Ovary (tissue), 9 donors: ENCODE data around the gene LGR6. TPM values are rescaled to one million over a fixed set of nuclear protein-coding genes. Genes with fewer than 3 reads are reported as not detected.

ENCODE experiments used
- DNase-seq, 5 donors: peaks; one replicate each; pipeline ENCODE4 v3.0.0-alpha.2; 2019 to 2020
- H3K27ac ChIP-seq, 2 donors: fragments of 200-600 bp; one replicate each; pipeline versions ENCODE4 v1.5.1 to v1.8.0; 2019 to 2022
- H3K27me3 ChIP-seq: fragments of 200-600 bp; one replicate; pipeline ENCODE4 v1.8.0; 2022
- H3K36me3 ChIP-seq: fragments of 200-600 bp; sonication (generic); one replicate; pipeline ENCODE4 v1.5.1; 2019
- H3K4me1 ChIP-seq: one replicate; pipeline ENCODE4 v1.8.1; 2013; ENCODE audit warnings: mild to moderate bottlenecking, moderate library complexity; ENCODE audit not compliant: insufficient read depth
- H3K4me3 ChIP-seq: fragments of 200-600 bp; sonication (generic); one replicate; pipeline ENCODE4 v1.5.1; 2017
- H3K9me3 ChIP-seq, 2 donors: fragments of 200-600 bp in 1 of 2; sonication (generic) in 1 of 2; one replicate each; pipeline versions ENCODE4 v1.5.1 to v1.8.1; 2013 to 2019; ENCODE audit warnings: mild to moderate bottlenecking in 1 of 2, moderate library complexity in 1 of 2
- CTCF ChIP-seq, 3 donors: fragments of 450-650 bp in 2 of 3; fragments of 200-600 bp in 1 of 3; IDR thresholded peaks; one replicate each; pipeline versions ENCODE4 v1.5.1 to v1.8.0; 2016 to 2022; ENCODE audit warnings: antibody characterized with exemption in 3 of 3, mild to moderate bottlenecking in 1 of 3
- EP300 ChIP-seq: sonication (generic); formaldehyde crosslinking; IDR thresholded peaks from one replicate; pipeline ENCODE4 v1.6.1; 2017; ENCODE audit warnings: antibody characterized with exemption
- POLR2A ChIP-seq: fragments of 450-650 bp; IDR thresholded peaks from one replicate; pipeline ENCODE4 v1.6.1; 2017; ENCODE audit warnings: antibody characterized with exemption, mild to moderate bottlenecking, moderate library complexity
- WGBS, 3 donors: extraction: QIAGEN DNeasy Blood & Tissue Kit in 1 of 3; methylation state at CpG; one replicate each; pipeline versions ENCODE4 v1.1.5 to v1.1.7; 2013 to 2017; 5-methylcytosine and 5-hydroxymethylcytosine counted together
- intact Hi-C, 4 donors: fragments of 100-400 bp; cut with DNase I; formaldehyde crosslinking; loops; one replicate each; pipeline versions ENCODE4 v1.11.0 to v1.15.1; 2022 to 2023
- polyA plus RNA-seq, 2 donors: library from polyadenylated mRNA; stranded (reverse); fragments of 200-250 nt in 1 of 2; fragments of 350-450 nt in 1 of 2; fragmentation: Illumina TruSeq in 1 of 2; extraction: RNeasy Lipid Tissue Mini Kit (QIAGEN cat#74804) in 1 of 2; gene quantifications; one replicate each; pipeline ENCODE4 v1.2.3, GENCODE V29; 2013 to 2014
- total RNA-seq, 7 donors: library from RNA; depleted of rRNA in 2 of 7; stranded (reverse); fragments of >200 nt in 2 of 7; fragmentation: NEBNext Ultra II Directional in 3 of 7; extraction: Animal tissue kit (Norgen Biotek cat#: 25700) in 3 of 7; gene quantifications; one replicate each; pipeline versions ENCODE4 v1.1.0 to v1.2.4, GENCODE V29; 2016 to 2023
- donor health status: DM: no; HTN: no; CAD: no; lungs with moderate emphysema.
- donor health status: DM: no; HTN: no; CAD: no.
- donor health status: Bipolar disorder and iron deficiency.
- donor health status: DM: yes; HTN: yes; CAD: no.
- donor health status: DM: no; HTN: no; CAD: no.
- donor health status: DM: yes; HTN: yes; CAD: no.

LGR6 gene
- total and polyA plus RNA-seq, 9 donors: 0.24 to 12.4 (median 1.4) TPM

GRCh38 chr1:202367271-202367670, 173.7 kb downstream of the LGR6 start:
- no peak for DNase-seq
- Histone ChIP-seq H3K4me3 (no peak overlapping the region), H3K27ac (no peak overlapping the region), H3K9me3 (no peaks in the 10 kb centered on the region), H3K4me1 (no peaks in the 10 kb centered on the region), H3K36me3 (no peaks in the 10 kb centered on the region), H3K27me3 (no peaks in the 10 kb centered on the region)
- TF ChIP-seq CTCF (IDR thresholded peaks at IDR 0.05): no peak
- TF ChIP-seq EP300: no peak
- no peak for TF ChIP-seq POLR2A
- WGBS, 3 donors: 92 to 100% (median 93%) methylated on average over 1 of the region's 1 CpG
- intact Hi-C loops: no loop called here

Other genes starting within 250 kb of the LGR6 start
- gene LMOD1, start 247.3 kb upstream of the LGR6 start, total RNA-seq: 100 to 1,000 TPM in 2 of 7 donors, 10 to 100 TPM in 5; 25.6 to 155 (median 67.2) TPM
- gene LMOD1, start 247.3 kb upstream of the LGR6 start, polyA plus RNA-seq: 100 to 1,000 TPM in 1 of 2 donors, 10 to 100 TPM in 1; 94.6 to 255 TPM
- gene TIMM17A, start 238.3 kb upstream of the LGR6 start, total RNA-seq: 10 to 100 TPM; 19.9 to 38.1 (median 29.7) TPM
- gene TIMM17A, start 238.3 kb upstream of the LGR6 start, polyA plus RNA-seq: 10 to 100 TPM; 23.2 to 31.5 TPM
- gene RNPEP, start 211.2 kb upstream of the LGR6 start, total RNA-seq: 10 to 100 TPM; 37.5 to 76.2 (median 43.9) TPM
- 10 to 100 TPM; 32.4 to 49.5 TPM for gene RNPEP, start 211.2 kb upstream of the LGR6 start, polyA plus RNA-seq
- gene ELF3, start 183.2 kb upstream of the LGR6 start, total RNA-seq: 1,000 to 10,000 TPM in 1 of 7 donors, 10 to 100 TPM in 2, 1 to 10 TPM in 2, under 1 TPM in 2; 0.35 to 1,154 (median 5.5) TPM
- gene ELF3, start 183.2 kb upstream of the LGR6 start, polyA plus RNA-seq: 1 to 10 TPM in 1 of 2 donors, under 1 TPM in 1; 0.05 to 1.3 TPM
- gene GPR37L1, start 70.9 kb upstream of the LGR6 start, total RNA-seq: under 1 TPM in 5 of 7 donors, not detected in 2; 0.10 to 0.34 (median 0.13) TPM
- gene GPR37L1, start 70.9 kb upstream of the LGR6 start, polyA plus RNA-seq: under 1 TPM; 0.01 to 0.03 TPM
- gene ARL8A, start 49.1 kb upstream of the LGR6 start, total RNA-seq: 10 to 100 TPM; 20.0 to 95.9 (median 67.6) TPM
- 10 to 100 TPM; 26.6 to 65.8 TPM for gene ARL8A, start 49.1 kb upstream of the LGR6 start, polyA plus RNA-seq
- 1 to 10 TPM in 5 of 7 donors, under 1 TPM in 2; 0.58 to 4.8 (median 1.7) TPM for gene PTPN7, start 33.2 kb upstream of the LGR6 start, total RNA-seq
- 10 to 100 TPM in 1 of 2 donors, under 1 TPM in 1; 0.98 to 15.4 TPM for gene PTPN7, start 33.2 kb upstream of the LGR6 start, polyA plus RNA-seq
- gene UBE2T, start 148.1 kb downstream of the LGR6 start, total RNA-seq: 1 to 10 TPM in 3 of 7 donors, under 1 TPM in 2, not detected in 2; 0.27 to 3.2 (median 1.1) TPM
- gene UBE2T, start 148.1 kb downstream of the LGR6 start, polyA plus RNA-seq: 1 to 10 TPM; 1.4 to 5.3 TPM
- 100 to 1,000 TPM in 3 of 7 donors, 10 to 100 TPM in 4; 55.1 to 170 (median 73.0) TPM for gene PPP1R12B, start 154.9 kb downstream of the LGR6 start, total RNA-seq
- gene PPP1R12B, start 154.9 kb downstream of the LGR6 start, polyA plus RNA-seq: 100 to 1,000 TPM in 1 of 2 donors, 10 to 100 TPM in 1; 50.3 to 232 TPM